Measurements from ENCODE around the gene PPP1R9B. TPM values are rescaled to one million over a fixed set of nuclear protein-coding genes. Genes with fewer than 3 reads are reported as not detected.

Gene PPP1R9B
- total and polyA plus RNA-seq, 3 experiments from 2014 or later: 1.7 to 89.0 (median 86.9) TPM

GRCh38 chr17:50105811-50106210 is 44.7 kb downstream of the PPP1R9B start:
- no peak for DNase-seq
- H3K27me3 ChIP-seq (ENCODE audit: insufficient read depth, low read length, poor library complexity, severe bottlenecking): no peaks in the 10 kb centered on the region
- ChIA-PET POLR2A (no interaction called here), CTCF (interaction anchor here (3.8 kb wide), 1 partner anchor 12 kb away, joined by 17 read pairs; the partner anchor contains the start of gene PDK2)
- no peaks in the 10 kb centered on the region for H3K36me3 ChIP-seq (ENCODE audit: insufficient read depth, low read length)
- Mint-ChIP-seq H3K9me3 (no peaks in the 10 kb centered on the region), H3K27me3 (no peaks in the 10 kb centered on the region), H3K27ac (no peak overlapping the region), H3K4me1 (peaks cover 0 to 8% (median 2%) of the 10 kb centered on the region in 3 donors), H3K36me3 (peaks cover 0 to 67% (median 3%) of the 10 kb centered on the region in 3 donors), H3K4me3 (no peak overlapping the region)
- no peak overlapping the region for H3K27ac ChIP-seq (ENCODE audit: low read depth, low read length)
- no peaks in the 10 kb centered on the region for H3K9me3 ChIP-seq (ENCODE audit: low read length)
- no peak overlapping the region for H3K4me3 ChIP-seq (ENCODE audit: low read length)
- no peaks in the 10 kb centered on the region for H3K4me1 ChIP-seq (ENCODE audit: insufficient read depth, low read length)

DNA sequence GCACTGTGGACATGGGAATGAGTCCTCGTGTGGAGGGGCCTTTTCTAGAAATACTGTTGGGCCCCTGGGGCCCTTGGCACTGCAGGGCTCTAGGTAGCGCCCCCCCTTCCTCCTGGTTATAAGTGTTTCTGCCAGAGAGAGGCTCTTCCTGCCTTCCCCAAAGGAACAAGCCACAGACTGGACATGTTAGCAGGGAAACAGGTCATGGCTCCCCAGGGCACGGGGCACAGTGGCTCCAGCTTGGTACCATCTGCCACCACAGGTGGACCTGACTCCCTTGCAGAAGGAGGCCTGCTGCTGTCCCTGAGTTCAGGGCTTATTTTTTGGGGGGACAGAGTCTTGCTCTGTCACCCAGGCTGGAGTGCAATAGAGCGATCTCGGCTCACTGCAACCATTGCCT is 46.5 kb downstream of the PPP1R9B start:
- H3K4me1 Mint-ChIP-seq: peaks cover 10 to 20% (median 14%) of the 10 kb centered on the region in 3 donors
- H3K36me3 ChIP-seq (ENCODE audit: insufficient read depth, low read length): peaks cover under 1% of the 10 kb centered on the region

GRCh38 chr17:50103252-50103651 is 47.2 kb downstream of the PPP1R9B start:
- H3K27me3 ChIP-seq (ENCODE audit: insufficient read depth, low read length, poor library complexity, severe bottlenecking): no peaks in the 10 kb centered on the region
- Mint-ChIP-seq H3K4me1 (peaks cover 14 to 25% (median 19%) of the 10 kb centered on the region in 3 donors), H3K36me3 (peaks cover 0 to 69% (median 14%) of the 10 kb centered on the region in 3 donors), H3K27ac (peak overlapping the region in 1 of 8 donors; percentile 75), H3K4me3 (no peak overlapping the region), H3K27me3 (no peaks in the 10 kb centered on the region), H3K9me3 (no peaks in the 10 kb centered on the region)
- H3K9me3 ChIP-seq (ENCODE audit: low read length): no peaks in the 10 kb centered on the region
- ChIA-PET POLR2A (no interaction called here), CTCF (interaction anchor here (1.3 to 3.8 kb wide), 2 partner anchors 9 to 11 kb away, joined by 4 to 17 read pairs; partner anchors contain the start of gene PDK2)
- H3K36me3 ChIP-seq (ENCODE audit: insufficient read depth, low read length): peaks cover 8% of the 10 kb centered on the region
- H3K4me1 ChIP-seq (ENCODE audit: insufficient read depth, low read length): no peaks in the 10 kb centered on the region
- H3K27ac ChIP-seq (ENCODE audit: low read depth, low read length): no peak overlapping the region
- DNase-seq: no peak
- H3K4me3 ChIP-seq (ENCODE audit: low read length): no peak overlapping the region

More for the DNA sequence above, 46.5 kb downstream of the PPP1R9B start:
- no peak for DNase-seq
- Histone ChIP-seq H3K4me1 (ENCODE audit: insufficient read depth, low read length) (no peaks in the 10 kb centered on the region), H3K9me3 (ENCODE audit: low read length) (no peaks in the 10 kb centered on the region), H3K4me3 (ENCODE audit: low read length) (no peak overlapping the region), H3K27me3 (ENCODE audit: insufficient read depth, low read length, poor library complexity, severe bottlenecking) (no peaks in the 10 kb centered on the region), H3K27ac (ENCODE audit: low read depth, low read length) (no peak overlapping the region)
- POLR2A ChIA-PET: no interaction called here
- peaks cover 0 to 69% (median 9%) of the 10 kb centered on the region in 3 donors for H3K36me3 Mint-ChIP-seq
- no peaks in the 10 kb centered on the region for H3K9me3 Mint-ChIP-seq
- no peaks in the 10 kb centered on the region for H3K27me3 Mint-ChIP-seq
- peak overlapping the region in 1 of 8 donors; percentile 75 for H3K27ac Mint-ChIP-seq
- CTCF ChIA-PET: interaction anchor here (0.7 to 3.8 kb wide), 3 partner anchors 10 to 16 kb away, joined by 4 to 17 read pairs (median 4); partner anchors contain the start of gene PDK2
- no peak overlapping the region for H3K4me3 Mint-ChIP-seq

DNA sequence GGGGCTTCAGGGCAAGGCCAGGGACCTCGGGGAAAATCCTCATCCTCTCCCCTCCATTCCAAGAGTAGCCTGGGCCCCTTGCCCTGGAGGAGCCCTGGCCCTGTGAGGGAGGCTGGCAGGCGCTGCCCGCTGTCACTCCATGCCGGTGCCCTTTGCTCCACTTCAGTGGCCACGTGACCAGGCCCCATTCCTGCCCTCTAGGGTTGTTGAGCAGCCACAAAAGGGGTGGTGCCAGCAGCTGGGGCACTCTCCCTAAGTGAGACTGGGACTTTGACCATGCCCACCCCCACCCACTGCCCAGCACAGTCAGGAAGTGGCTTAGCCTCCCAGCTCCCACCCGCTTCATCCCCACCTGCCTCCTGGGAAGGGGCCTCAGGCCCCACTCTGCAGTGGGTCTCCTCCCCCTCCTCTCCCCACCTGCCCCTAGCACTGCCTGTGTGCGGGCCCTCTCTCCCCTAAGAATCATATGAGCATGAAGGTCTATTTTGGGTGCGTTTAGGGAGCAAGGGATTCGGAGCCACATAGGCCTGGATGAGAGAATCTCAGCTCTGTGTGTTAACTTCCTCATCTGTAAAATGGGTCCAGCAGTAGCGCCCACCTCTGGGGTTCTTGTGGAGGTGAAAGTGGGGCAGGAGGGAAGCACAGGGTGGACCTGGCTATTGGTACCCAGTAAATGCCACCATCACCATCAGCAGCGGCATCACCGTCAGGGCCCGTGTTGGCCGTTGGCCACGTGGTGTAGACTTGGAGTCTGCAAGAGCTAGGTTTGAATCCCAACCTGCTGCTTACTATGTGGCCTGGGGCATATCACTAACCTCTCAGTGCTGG is 48.1 kb downstream of the PPP1R9B start:
- peaks cover 14 to 33% (median 21%) of the 10 kb centered on the region in 3 donors for H3K4me1 Mint-ChIP-seq
- H3K4me3 ChIP-seq (ENCODE audit: low read length): no peak overlapping the region
- H3K36me3 ChIP-seq (ENCODE audit: insufficient read depth, low read length): peaks cover 10% of the 10 kb centered on the region
- no peak overlapping the region for H3K4me3 Mint-ChIP-seq
- peaks cover 0 to 69% (median 14%) of the 10 kb centered on the region in 3 donors for H3K36me3 Mint-ChIP-seq
- H3K9me3 Mint-ChIP-seq: no peaks in the 10 kb centered on the region
- DNase-seq: no peak
- H3K27me3 Mint-ChIP-seq: no peaks in the 10 kb centered on the region
- no peak overlapping the region for H3K27ac Mint-ChIP-seq
- CTCF ChIA-PET: interaction anchor here (3.8 kb wide), 1 partner anchor 8 kb away, joined by 17 read pairs; the partner anchor contains the start of gene PDK2
- no peaks in the 10 kb centered on the region for H3K9me3 ChIP-seq (ENCODE audit: low read length)
- no peaks in the 10 kb centered on the region for H3K27me3 ChIP-seq (ENCODE audit: insufficient read depth, low read length, poor library complexity, severe bottlenecking)
- POLR2A ChIA-PET: no interaction called here
- H3K4me1 ChIP-seq (ENCODE audit: insufficient read depth, low read length): no peaks in the 10 kb centered on the region
- no peak overlapping the region for H3K27ac ChIP-seq (ENCODE audit: low read depth, low read length)

GRCh38 chr17:50101346-50102163 is 48.9 kb downstream of the PPP1R9B start:
- Mint-ChIP-seq H3K9me3 (no peaks in the 10 kb centered on the region), H3K27me3 (no peaks in the 10 kb centered on the region), H3K4me1 (peaks cover 19 to 42% (median 21%) of the 10 kb centered on the region in 3 donors), H3K36me3 (peaks cover 0 to 68% (median 13%) of the 10 kb centered on the region in 3 donors), H3K27ac (no peak overlapping the region), H3K4me3 (peak overlapping the region in 1 of 7 donors; percentile 54)
- Histone ChIP-seq H3K27me3 (ENCODE audit: insufficient read depth, low read length, poor library complexity, severe bottlenecking) (no peaks in the 10 kb centered on the region), H3K27ac (ENCODE audit: low read depth, low read length) (no peak overlapping the region), H3K4me1 (ENCODE audit: insufficient read depth, low read length) (no peaks in the 10 kb centered on the region), H3K9me3 (ENCODE audit: low read length) (no peaks in the 10 kb centered on the region), H3K4me3 (ENCODE audit: low read length) (no peak overlapping the region), H3K36me3 (ENCODE audit: insufficient read depth, low read length) (peaks cover 10% of the 10 kb centered on the region)
- CTCF ChIA-PET: interaction anchor here (0.9 kb wide), 1 partner anchor 60 kb away, joined by 3 read pairs; no protein-coding TSS in a partner anchor
- POLR2A ChIA-PET: no interaction called here
- no peak for DNase-seq

GRCh38 chr17:50100921-50101345 is 49.5 kb downstream of the PPP1R9B start:
- POLR2A ChIA-PET: no interaction called here
- Mint-ChIP-seq H3K9me3 (no peaks in the 10 kb centered on the region), H3K36me3 (peaks cover 0 to 64% (median 13%) of the 10 kb centered on the region in 3 donors), H3K27me3 (no peaks in the 10 kb centered on the region), H3K4me1 (peaks cover 20 to 48% (median 26%) of the 10 kb centered on the region in 3 donors), H3K27ac (no peak overlapping the region), H3K4me3 (no peak overlapping the region)
- Histone ChIP-seq H3K4me3 (ENCODE audit: low read length) (no peak overlapping the region), H3K9me3 (ENCODE audit: low read length) (no peaks in the 10 kb centered on the region), H3K36me3 (ENCODE audit: insufficient read depth, low read length) (peaks cover 10% of the 10 kb centered on the region), H3K27ac (ENCODE audit: low read depth, low read length) (no peak overlapping the region), H3K4me1 (ENCODE audit: insufficient read depth, low read length) (peaks cover 6% of the 10 kb centered on the region), H3K27me3 (ENCODE audit: insufficient read depth, low read length, poor library complexity, severe bottlenecking) (no peaks in the 10 kb centered on the region)
- DNase-seq: no peak
- CTCF ChIA-PET: interaction anchor here (0.9 to 1.3 kb wide), 2 partner anchors 14 to 61 kb away, joined by 3 read pairs; no protein-coding TSS in a partner anchor

DNA sequence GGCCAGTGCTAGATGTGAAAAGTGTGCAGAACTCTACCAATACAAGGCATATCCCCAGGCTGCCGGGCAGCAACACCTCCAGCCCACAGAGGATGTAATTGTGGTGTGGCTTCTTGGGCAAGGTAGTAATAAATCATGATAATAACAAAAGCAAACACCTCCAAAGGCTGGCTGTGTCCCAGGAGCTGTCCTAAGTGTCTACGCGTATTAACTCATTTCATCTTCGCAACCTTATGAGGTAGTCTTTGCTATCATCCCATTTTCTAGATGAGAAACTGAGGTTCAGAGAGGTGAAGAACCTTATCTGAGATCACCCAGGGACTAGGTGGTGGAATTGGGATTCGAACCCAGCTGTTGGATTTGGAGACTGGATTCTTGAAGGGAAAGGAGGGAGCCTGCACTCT is 50.0 kb downstream of the PPP1R9B start:
- no peaks in the 10 kb centered on the region for H3K27me3 ChIP-seq (ENCODE audit: insufficient read depth, low read length, poor library complexity, severe bottlenecking)
- no peak for DNase-seq
- no peak overlapping the region for H3K27ac ChIP-seq (ENCODE audit: low read depth, low read length)
- H3K27ac Mint-ChIP-seq: peak overlapping the region in 3 of 8 donors; percentile 20 to 47 (median 22)
- H3K4me1 ChIP-seq (ENCODE audit: insufficient read depth, low read length): peaks cover 11% of the 10 kb centered on the region
- no peaks in the 10 kb centered on the region for H3K27me3 Mint-ChIP-seq
- no peak overlapping the region for H3K4me3 ChIP-seq (ENCODE audit: low read length)
- H3K4me1 Mint-ChIP-seq: peaks cover 24 to 52% (median 31%) of the 10 kb centered on the region in 3 donors
- CTCF ChIA-PET: interaction anchor here (0.9 to 1.3 kb wide), 3 partner anchors 13 to 75 kb away, joined by 3 read pairs; no protein-coding TSS in a partner anchor
- H3K36me3 Mint-ChIP-seq: peaks cover 0 to 62% (median 13%) of the 10 kb centered on the region in 3 donors
- H3K4me3 Mint-ChIP-seq: peak overlapping the region in 1 of 7 donors; percentile 28
- H3K9me3 ChIP-seq (ENCODE audit: low read length): no peaks in the 10 kb centered on the region
- peaks cover 10% of the 10 kb centered on the region for H3K36me3 ChIP-seq (ENCODE audit: insufficient read depth, low read length)
- no peaks in the 10 kb centered on the region for H3K9me3 Mint-ChIP-seq
- POLR2A ChIA-PET: no interaction called here
